Left lobe of liver (tissue), 2 donors: Measurements from ENCODE around the gene ZBTB46. TPM values are rescaled to one million over a fixed set of nuclear protein-coding genes. Genes with fewer than 3 reads are reported as not detected.
"Not testable (repeated sequence)": the region's sequence is repeated elsewhere in the genome, so short reads cannot be mapped to it uniquely, and the experiment has no call there.

ENCODE experiments used
- ATAC-seq: fragments of 200-7000 bp; cut with Tn5 transposase; one replicate; pipeline ENCODE4 v1.9.1; 2020; ENCODE audit warnings: mild to moderate bottlenecking, moderate library complexity
- DNase-seq: peaks from one replicate; pipeline ENCODE4 v3.0.0-alpha.2; 2020; ENCODE audit warnings: low spot score
- total RNA-seq: library from RNA; stranded (reverse); gene quantifications from one replicate; pipeline ENCODE4 v1.2.1, GENCODE V29; 2021
- donor health status: DM: no; HTN: no; CAD: no; lungs with moderate emphysema.
- donor health status: DM: no; HTN: yes; CAD: no.

The ZBTB46 gene
- total RNA-seq, 1 donor from 2014 or later: 4.7 TPM

DNA sequence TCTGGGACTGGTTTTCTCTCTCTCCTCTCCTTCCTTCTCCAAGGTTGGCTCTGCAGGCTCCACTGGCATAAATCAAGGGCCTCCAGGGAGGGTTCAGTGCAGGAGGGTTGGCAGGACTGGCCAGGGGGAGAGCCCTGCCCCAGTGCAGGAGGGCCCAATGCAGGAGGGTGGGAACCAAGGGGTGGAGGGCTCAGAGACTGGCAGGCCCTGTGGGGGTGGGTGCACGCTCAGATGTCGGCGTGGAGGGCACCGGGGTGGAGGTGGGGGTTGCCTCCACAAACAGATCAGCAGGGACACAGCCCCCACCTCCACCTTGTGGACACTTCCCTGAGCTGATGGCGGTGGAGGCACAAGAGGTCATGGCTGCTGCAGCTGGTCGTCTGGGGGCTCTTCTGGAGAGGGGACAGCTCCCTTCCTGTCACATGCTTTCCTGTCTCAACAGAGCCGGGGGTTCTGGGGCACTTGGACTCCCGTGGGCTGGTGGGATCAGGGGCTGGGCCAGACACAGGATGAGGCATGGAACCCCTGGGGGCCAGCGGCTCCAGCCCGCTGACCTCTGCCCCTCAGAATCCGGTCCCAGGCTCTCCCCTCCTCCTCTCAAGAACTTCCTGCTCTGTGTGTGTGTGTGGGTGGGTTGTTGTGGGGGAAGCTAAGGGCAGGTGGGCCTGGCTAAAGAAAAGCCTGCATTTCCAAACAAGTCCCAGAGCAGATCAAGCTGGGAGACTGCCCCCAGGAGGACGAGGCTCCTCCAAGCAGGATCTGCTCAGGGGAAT is 27.5 kb upstream of the ZBTB46 start:
- ATAC-seq (peak; percentile 42), DNase-seq (no peak)

DNA sequence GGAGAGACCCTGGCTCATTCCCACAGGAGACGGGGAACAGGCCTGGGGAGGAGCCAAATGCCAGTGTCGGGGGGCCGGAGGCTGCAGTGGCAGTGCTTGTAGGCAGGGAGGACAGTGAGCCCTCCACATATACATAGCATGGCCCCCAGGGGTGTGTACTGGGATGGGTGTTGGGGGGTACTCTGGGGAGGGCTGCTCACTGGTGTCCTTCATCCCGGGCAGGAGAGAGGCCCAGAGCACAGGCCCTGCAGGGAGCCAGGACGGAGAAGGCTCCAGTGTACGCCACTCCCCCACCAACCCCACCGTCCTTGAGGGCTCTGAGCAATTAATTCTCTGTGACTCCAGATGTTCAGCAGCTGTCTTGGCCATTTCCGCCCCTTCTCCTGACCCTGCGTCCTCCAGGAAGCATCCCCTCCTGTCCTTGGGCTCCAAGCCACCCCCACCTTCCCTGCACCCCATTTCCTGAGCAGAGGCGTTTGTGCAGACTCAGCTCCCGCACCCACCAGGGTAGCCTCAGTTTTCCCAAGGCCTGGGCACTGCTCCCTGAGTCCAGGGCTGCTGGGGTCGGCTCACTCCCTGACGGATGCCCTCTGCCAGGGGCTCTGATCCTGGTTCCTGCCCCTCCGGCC is 26.8 kb upstream of the ZBTB46 start:
- ATAC-seq (peak; percentile 16), DNase-seq (no peak)

DNA sequence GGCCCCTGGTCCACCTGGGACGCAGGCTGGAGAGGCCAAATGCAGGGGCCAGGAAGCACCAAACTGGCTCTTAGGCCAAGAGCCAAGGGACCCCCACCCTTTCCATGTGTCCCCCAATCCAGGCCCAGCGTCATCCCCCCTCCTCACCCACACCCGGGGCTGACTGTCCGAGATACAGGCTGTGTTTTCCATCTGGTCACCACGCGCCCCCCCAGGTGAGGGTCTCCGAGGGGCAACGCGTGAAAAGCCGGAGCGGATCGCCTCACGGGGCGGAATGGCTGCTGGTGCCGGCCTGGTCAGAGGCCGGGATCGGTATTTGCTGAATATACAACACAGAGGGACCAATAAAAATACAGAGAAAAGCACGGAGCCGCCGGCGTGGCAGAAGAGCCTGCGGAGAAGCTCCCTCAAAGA is 25.0 kb upstream of the ZBTB46 start:
- ATAC-seq (no peak), DNase-seq (no peak)

GRCh38 chr20:63855363-63856097 is 24.5 kb upstream of the ZBTB46 start:
- no peak for DNase-seq

GRCh38 chr20:63854766-63855362 is 23.8 kb upstream of the ZBTB46 start:
- DNase-seq: no peak
- ATAC-seq: no peak

More at GRCh38 chr20:63855363-63856097, 24.5 kb upstream of the ZBTB46 start:
- ATAC-seq: no peak

- no peak for ATAC-seq
- no peak for DNase-seq
These were observed 23.2 kb upstream of the ZBTB46 start for GRCh38 chr20:63854069-63854765.

- ATAC-seq, DNase-seq: not testable (repeated sequence)
These were observed 22.6 kb upstream of the ZBTB46 start for GRCh38 chr20:63853733-63854068.

DNA sequence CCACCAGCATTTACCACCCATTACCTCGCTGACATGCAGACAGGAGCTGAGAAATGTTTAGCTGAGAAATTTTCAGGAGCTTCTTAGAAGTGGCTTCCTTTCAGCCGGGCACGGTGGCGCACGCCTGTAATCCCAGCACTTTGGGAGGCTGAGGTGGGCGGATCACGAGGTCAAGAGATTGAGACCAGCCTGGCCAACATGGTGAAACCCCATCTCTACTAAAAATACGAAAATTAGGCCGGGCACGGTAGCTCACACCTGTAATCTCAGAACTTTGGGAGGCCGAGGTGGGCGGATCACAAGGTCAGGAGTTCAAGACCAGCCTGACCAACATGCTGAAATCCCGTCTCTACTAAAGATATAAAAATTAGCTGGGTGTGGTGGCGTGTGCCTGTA is 20.5 kb upstream of the ZBTB46 start:
- not testable (repeated sequence) for ATAC-seq, DNase-seq

DNA sequence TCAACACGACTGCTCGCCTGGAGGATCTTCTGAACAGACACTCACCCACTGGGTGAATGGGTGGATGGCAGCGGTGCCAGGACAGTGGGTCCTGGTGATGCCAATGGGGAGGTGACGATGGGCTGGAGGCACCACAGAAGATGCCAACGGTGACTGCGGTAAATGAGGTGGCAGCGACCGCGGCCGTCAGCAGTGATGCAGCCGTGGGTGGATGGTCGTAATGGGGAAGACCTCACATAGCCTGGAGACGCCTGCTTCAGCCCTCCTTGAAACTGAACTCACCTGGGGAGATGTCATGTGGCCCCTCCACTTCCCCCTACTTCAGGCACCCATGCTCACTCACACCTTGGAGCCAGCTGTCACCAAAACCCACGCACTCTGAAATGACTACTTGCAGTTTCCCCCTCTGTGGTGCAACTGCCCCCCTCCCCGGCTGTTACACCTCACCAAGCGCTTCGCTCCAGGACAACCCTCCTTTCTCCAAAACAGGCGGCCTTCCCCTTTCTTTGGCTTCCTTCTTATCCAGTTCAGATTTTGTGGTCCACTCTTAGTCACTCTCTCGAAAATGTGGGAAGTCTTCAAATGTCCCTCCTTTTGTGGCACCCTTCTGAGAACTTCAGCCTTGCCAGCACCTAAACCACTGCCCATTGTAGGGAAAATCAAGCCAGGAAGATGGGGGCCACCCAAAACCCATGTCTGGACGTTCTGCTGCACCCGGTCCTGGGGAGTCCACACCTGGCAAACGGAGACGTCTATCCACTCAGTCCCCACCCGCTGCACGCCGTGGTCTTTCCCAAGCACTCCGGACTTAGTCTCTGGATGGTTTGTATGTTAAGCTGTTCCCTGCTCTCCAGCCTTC is 19.9 kb upstream of the ZBTB46 start:
- no peak for ATAC-seq
- DNase-seq: no peak

DNA sequence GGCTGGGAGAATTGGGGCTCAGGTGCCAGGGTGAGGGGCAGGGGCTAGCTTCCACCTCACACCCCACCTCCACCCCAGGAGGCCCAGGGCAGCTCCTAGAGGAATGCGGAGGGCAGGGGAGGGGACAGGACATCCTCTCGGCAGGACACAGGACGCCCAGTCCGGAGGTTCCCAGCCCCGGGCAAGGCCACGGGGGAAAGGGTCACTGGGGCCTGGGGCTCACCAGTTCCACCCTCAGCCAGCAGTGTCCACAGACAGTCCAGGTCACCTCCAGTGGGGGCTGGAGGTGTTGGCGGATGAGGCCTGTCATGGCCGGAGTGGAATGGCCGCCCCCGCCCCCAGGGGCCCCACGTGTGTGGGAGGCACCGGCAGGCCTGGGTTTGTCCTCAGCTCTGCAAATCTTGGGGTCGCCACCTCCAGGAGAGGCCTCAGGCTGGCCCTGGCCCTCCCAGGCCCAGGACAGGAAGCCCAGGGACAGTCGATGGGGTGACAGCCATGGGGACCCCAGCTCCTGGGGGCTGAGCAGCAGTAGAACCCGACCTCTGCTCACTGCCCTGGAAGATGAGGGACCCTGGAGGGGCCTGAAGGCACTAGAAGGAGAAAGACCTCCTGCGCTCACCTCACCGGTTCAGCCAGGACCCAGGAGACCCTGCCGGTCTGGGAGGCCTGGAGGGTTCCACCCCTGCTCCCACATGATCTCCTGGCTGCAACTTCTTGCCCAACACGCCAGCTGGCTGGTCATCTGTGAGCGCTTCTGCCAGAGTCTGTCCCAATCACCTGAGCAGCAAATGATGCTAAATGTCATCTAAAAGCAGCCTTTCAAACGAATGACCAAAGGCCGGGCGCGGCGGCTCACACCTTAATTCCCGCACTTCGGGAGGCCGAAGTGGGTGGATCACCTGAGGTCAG is 17.2 kb upstream of the ZBTB46 start:
- ATAC-seq (peak; percentile 33), DNase-seq (no peak)

- peak; percentile 45 for ATAC-seq
These were observed 16.4 kb upstream of the ZBTB46 start for GRCh38 chr20:63847237-63848002.

DNA sequence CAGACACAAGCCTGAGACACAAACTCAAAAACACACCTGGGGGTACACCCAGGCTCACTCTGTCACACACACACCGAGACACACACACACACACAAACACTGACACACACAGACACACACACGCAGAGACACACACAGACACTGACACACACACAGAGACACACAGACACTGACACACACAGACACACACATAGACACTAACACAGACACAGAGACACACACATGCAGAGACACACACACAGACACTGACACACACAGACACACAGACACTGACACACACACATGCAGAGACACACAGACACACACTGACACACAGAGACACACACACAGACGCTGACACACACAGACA is 15.8 kb upstream of the ZBTB46 start:
- no peak for ATAC-seq
- DNase-seq: no peak

More at GRCh38 chr20:63847237-63848002, 16.4 kb upstream of the ZBTB46 start:
- DNase-seq: no peak

DNA sequence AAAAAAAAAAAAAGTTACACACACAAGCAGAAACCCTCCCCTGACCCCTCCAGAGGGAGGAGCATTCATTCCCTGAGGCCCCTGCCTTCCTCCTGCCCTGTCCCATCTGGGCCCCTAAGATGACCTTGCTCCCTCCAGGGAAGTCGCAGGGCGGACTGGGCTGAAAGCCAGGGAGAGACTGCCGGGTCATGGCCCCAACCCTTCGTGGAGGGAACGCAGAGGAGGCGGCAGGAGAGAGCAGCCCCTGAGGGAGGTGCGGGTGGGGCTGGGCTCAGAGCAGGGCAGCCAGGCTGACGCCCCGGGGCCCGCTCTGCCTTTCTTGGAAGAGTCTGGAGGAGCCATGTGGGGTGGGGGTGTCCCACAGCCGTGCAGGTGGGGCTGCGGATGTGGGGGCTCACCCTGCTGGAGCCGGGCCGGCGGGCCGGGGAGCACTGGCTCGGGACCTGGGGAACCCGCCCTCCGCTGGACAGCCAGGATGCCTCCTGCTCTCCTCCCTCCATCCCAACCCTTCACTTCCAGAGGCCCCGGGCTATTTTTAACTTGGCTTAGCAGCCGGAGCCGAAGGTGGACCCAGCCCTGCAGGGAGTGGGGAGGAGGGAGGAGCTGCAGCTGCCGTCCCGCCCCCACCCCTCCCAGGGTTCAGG is 15.2 kb upstream of the ZBTB46 start:
- DNase-seq (peak; percentile 66), ATAC-seq (peak; percentile 68)

DNA sequence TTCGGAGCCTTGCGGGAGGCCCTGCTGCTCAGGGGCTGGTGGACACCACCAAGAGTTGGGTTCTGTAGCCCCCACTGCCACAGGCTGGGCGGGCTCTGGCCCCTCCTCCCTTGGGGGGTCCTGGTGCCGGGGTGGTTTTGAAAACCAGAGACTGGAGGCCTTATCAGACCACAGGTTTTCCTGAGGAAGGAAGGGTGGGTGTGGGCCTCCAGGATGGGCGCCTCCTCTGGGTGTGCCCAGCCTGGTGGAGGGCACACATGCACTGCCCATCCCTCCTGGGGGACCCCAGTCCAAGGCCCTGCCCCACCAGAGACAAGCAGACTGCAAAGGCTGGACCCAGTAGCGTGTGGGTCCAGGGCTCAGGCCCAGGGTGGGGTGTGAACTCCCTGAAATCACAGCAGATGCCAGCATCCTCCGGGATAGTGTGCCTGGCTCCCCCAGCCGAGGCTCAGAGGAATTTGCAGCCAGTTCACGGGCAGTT is 13.5 kb upstream of the ZBTB46 start:
- ATAC-seq: no peak
- no peak for DNase-seq

- DNase-seq (no peak), ATAC-seq (no peak)
These were observed 12.7 kb upstream of the ZBTB46 start for GRCh38 chr20:63843778-63844177.

DNA sequence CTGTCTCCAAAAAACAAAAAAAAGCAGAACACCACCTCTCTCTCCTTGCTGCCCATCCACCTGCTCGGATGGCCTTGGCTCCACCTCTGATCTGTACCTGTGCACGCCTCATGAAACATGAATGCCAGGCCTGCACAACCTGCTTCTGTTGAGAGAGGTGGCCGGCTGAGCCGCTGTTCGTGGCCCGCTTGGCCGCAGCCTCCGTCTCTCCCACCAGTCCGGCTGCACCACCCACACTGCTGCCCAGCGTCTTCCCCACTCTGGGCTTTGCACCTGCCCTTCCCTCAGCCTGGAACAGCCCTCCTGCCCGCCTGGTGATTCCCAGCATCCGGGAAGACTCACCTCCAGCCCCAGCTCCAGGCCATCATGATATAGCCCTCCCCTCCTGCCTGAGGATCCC is 12.2 kb upstream of the ZBTB46 start:
- ATAC-seq (no peak), DNase-seq (no peak)

DNA sequence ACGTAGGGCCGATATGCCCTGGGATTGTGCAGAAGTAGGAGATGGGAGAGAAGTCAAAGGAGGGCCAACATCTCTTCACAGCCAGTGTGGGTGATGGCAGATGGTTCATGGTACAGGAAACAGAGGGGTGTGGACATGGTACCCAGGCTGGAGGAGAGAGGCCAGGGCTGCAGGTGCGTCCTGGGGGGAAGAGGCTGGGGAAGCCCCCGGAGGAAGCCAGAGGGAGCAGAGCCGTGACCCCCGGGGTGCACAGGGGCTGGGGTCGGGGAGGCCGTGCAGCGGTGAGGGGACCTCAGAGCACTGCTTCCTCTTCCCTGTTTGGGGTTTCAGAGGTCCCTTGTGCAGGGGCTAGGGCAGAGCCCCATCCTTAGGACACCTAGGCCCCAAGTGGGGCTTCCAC is 11.2 kb upstream of the ZBTB46 start:
- DNase-seq: no peak
- ATAC-seq: no peak
